Right ventricle myocardium inferior (tissue), 1 donor: ENCODE measurements around the gene XRCC1. TPM values are rescaled to one million over a fixed set of nuclear protein-coding genes. Genes with fewer than 3 reads are reported as not detected.

Source experiments
- ATAC-seq: fragments of 200-7000 bp; cut with Tn5 transposase; one replicate; pipeline ENCODE4 v1.9.1; 2020; ENCODE audit warnings: mild to moderate bottlenecking, moderate library complexity
- DNase-seq: peaks from one replicate; pipeline ENCODE4 v3.0.0; 2021; ENCODE audit errors: missing footprints
- intact Hi-C: fragments of 100-400 bp; cut with DNase I; formaldehyde crosslinking; loops from one replicate; pipeline ENCODE4 v1.11.0; 2022
- total RNA-seq: library from RNA; stranded (reverse); fragmentation: NEBNext Ultra II Directional; extraction: Animal tissue kit (Norgen Biotek cat#: 25700); gene quantifications from one replicate; pipeline ENCODE4 v1.2.1, GENCODE V29; 2021
- donor health status: DM: no; HTN: yes; CAD: no; lungs with severe emphysema.

Gene XRCC1
- total RNA-seq, 1 donor from 2014 or later = 12.2 TPM

DNA sequence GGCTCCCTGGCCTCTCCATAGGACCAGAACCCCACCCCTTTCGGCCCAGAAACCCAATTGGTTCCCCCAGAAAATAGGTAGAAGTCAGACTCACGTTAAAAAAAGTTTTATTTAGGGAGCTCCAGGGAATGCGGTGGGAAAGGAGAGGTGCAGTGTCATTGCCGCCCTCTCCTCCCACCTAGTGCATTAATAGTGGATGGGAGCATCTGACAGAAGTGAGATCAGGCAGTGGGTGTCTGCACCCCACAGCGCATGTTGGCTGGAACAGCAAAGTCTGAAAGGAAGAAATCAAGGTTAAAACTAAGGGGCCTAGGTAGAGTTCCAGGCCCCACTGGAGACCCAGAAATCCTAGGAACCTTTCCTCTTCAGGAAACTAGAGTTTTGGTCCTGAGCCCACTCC is 68.7 kb downstream of the XRCC1 start:
- intact Hi-C loops = no loop called here
- ATAC-seq (no peak), DNase-seq (no peak)

GRCh38 chr19:43505941-43506340 is 69.4 kb downstream of the XRCC1 start:
- ATAC-seq (no peak), DNase-seq (no peak)
- intact Hi-C loops = loop anchor here (2.0 kb wide), 1 partner anchor 43 kb away; no protein-coding TSS in a partner anchor

GRCh38 chr19:43505186-43505456 is 70.2 kb downstream of the XRCC1 start:
- no peak for ATAC-seq
- intact Hi-C loops = loop anchor here (2.0 kb wide), 1 partner anchor 42 kb away; no protein-coding TSS in a partner anchor
- DNase-seq = no peak

GRCh38 chr19:43504426-43505185 is 70.7 kb downstream of the XRCC1 start, which contains the start of gene PHLDB3:
Gene PHLDB3, minus strand, starts transcription at chr19:43504746. Its CDS starts 628 bp downstream, at chr19:43504118.
- intact Hi-C loops = loop anchor here (2.0 kb wide), 1 partner anchor 42 kb away; no protein-coding TSS in a partner anchor
- DNase-seq (peak; percentile 67), ATAC-seq (peak; percentile 9)

GRCh38 chr19:43503501-43504425 is 71.6 kb downstream of the XRCC1 start:
- DNase-seq (peak; percentile 98), ATAC-seq (peak; percentile 99)
- intact Hi-C loops = loop anchor here (2.0 kb wide), 1 partner anchor 41 kb away; no protein-coding TSS in a partner anchor

GRCh38 chr19:43502419-43502976 is 72.8 kb downstream of the XRCC1 start:
- no peak for ATAC-seq
- intact Hi-C loops = no loop called here

GRCh38 chr19:43501661-43502418 is 73.5 kb downstream of the XRCC1 start:
- DNase-seq = no peak
- intact Hi-C loops = no loop called here
- no peak for ATAC-seq

More at GRCh38 chr19:43502419-43502976, 72.8 kb downstream of the XRCC1 start:
- no peak for DNase-seq

DNA sequence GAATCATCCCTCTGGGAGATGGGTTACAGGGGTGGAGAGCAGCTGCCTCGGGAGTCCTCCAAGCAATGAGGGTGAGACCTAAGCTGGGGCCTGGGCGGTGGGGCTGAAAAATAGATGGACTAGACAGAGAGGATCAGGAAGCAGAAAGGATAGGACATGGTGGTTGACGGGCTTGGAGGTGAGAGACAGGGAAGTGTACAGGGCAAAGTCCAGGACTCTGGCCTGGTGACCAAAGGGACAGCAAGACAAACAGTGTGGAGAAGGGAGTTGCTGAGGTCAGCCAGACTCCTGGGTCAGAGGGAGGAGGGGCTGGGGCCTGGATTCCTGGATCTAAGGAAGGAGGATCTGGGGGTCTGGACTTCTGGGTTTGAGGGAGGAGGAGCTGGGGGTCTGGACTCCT is 76.3 kb downstream of the XRCC1 start:
- ATAC-seq (no peak), DNase-seq (no peak)
- intact Hi-C loops = no loop called here

- ATAC-seq (peak; percentile 72), DNase-seq (no peak)
- intact Hi-C loops = no loop called here
Observed at GRCh38 chr19:43498233-43498842, 77.0 kb downstream of the XRCC1 start.

- intact Hi-C loops = loop anchor here (2.0 kb wide), 1 partner anchor 22 kb away; no protein-coding TSS in a partner anchor
- ATAC-seq = no peak
- no peak for DNase-seq
Observed at GRCh38 chr19:43496960-43497359, 78.4 kb downstream of the XRCC1 start.

DNA sequence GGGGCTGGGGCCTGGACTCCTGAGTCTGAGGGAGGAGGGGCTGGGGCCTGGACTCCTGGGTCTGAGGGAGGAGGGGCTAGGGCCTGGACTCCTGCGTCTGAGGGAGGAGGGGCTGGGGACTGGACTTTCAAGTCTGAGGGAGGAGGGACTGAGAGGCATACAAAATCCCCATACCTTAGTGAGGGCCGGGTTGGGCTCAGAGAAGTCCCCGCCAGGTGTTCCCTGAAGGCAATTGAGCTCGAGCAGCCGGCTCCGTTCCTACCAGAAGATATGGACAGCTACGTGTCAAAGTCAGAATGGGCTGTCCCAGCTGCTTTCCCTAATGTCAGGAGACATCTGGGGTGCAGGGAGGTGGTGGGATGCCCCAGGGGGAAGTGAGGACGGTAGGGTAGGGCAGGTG is 80.2 kb downstream of the XRCC1 start:
- no peak for DNase-seq
- ATAC-seq = no peak

More for the DNA sequence above, 80.2 kb downstream of the XRCC1 start:
- intact Hi-C loops = no loop called here

Other genes starting within 250 kb of the XRCC1 start
- 0.16 TPM for gene CD177, start 221.8 kb downstream of the XRCC1 start, total RNA-seq
- not detected for gene TEX101, start 160.6 kb downstream of the XRCC1 start, total RNA-seq
- 0.19 TPM for gene LYPD3, start 109.9 kb downstream of the XRCC1 start, total RNA-seq
- gene PHLDB3, start 70.8 kb downstream of the XRCC1 start, total RNA-seq = 5.7 TPM
- gene ETHE1, start 48.3 kb downstream of the XRCC1 start, total RNA-seq = 15.2 TPM
- 1.8 TPM for gene ZNF575, start 42.3 kb downstream of the XRCC1 start, total RNA-seq
- 2.2 TPM for gene PINLYP, start 274 bp upstream of the XRCC1 start, total RNA-seq
- gene IRGQ, start 20.6 kb upstream of the XRCC1 start, total RNA-seq = 16.2 TPM
- gene ZNF576, start 21.1 kb upstream of the XRCC1 start, total RNA-seq = 9.3 TPM
- gene SRRM5, start 36.6 kb upstream of the XRCC1 start, total RNA-seq = 0.16 TPM
- 32.9 TPM for gene ZNF428, start 44.1 kb upstream of the XRCC1 start, total RNA-seq
- gene CADM4, start 64.3 kb upstream of the XRCC1 start, total RNA-seq = 9.7 TPM
- 3.8 TPM for gene PLAUR, start 94.6 kb upstream of the XRCC1 start, total RNA-seq
- gene IRGC, start 140.5 kb upstream of the XRCC1 start, total RNA-seq = not detected
- 15.7 TPM for gene SMG9, start 179.4 kb upstream of the XRCC1 start, total RNA-seq
- gene KCNN4, start 205.4 kb upstream of the XRCC1 start, total RNA-seq = 0.41 TPM
- 0.92 TPM for gene LYPD5, start 226.9 kb upstream of the XRCC1 start, total RNA-seq